Sigmoid colon (tissue), 7 donors: ENCODE data around the gene WFDC13. TPM values are rescaled to one million over a fixed set of nuclear protein-coding genes. Genes with fewer than 3 reads are reported as not detected.
"Not testable (repeated sequence)": the region's sequence is repeated elsewhere in the genome, so short reads cannot be mapped to it uniquely, and the experiment has no call there.

Source experiments
- DNase-seq: peaks from one replicate; pipeline ENCODE4 v3.0.0-alpha.2; 2019
- H3K27ac ChIP-seq, 4 donors: fragments of 200-600 bp; sonication (generic); one replicate each; pipeline ENCODE4 v1.5.1; 2016 to 2019; ENCODE audit warnings: mild to moderate bottlenecking in 1 of 4
- H3K27me3 ChIP-seq, 3 donors: fragments of 200-600 bp; sonication (generic); one replicate each; pipeline ENCODE4 v1.5.1; 2019; ENCODE audit warnings: mild to moderate bottlenecking in 1 of 3
- H3K36me3 ChIP-seq, 4 donors: fragments of 200-600 bp; sonication (generic); one replicate each; pipeline ENCODE4 v1.5.1; 2016 to 2019
- H3K4me1 ChIP-seq, 4 donors: fragments of 200-600 bp; sonication (generic); one replicate each; pipeline ENCODE4 v1.5.1; 2017 to 2019
- H3K4me3 ChIP-seq, 4 donors: fragments of 200-600 bp; sonication (generic); one replicate each; pipeline ENCODE4 v1.5.1; 2017 to 2019; ENCODE audit warnings: mild to moderate bottlenecking in 2 of 4, moderate library complexity in 1 of 4
- H3K9me3 ChIP-seq, 4 donors: fragments of 200-600 bp in 3 of 4; sonication (generic) in 3 of 4; one replicate each; pipeline versions ENCODE4 v1.5.1 to v1.6.1; 2013 to 2019
- EP300 ChIP-seq, 4 donors: sonication (generic); formaldehyde crosslinking; IDR thresholded peaks; one replicate each; pipeline ENCODE4 v1.6.1; 2017; ENCODE audit warnings: antibody characterized with exemption in 4 of 4
- POLR2A ChIP-seq, 2 donors: fragments of 450-650 bp; IDR thresholded peaks; one replicate each; pipeline ENCODE4 v1.6.1; 2016; ENCODE audit warnings: antibody characterized with exemption in 2 of 2, mild to moderate bottlenecking in 2 of 2, moderate library complexity in 2 of 2
- POLR2AphosphoS5 ChIP-seq, 4 donors: sonication (generic); formaldehyde crosslinking; IDR thresholded peaks; one replicate each; pipeline ENCODE4 v1.6.1; 2017; ENCODE audit warnings: antibody characterized with exemption in 4 of 4
- WGBS, 2 donors: extraction: QIAGEN DNeasy Blood & Tissue Kit; methylation state at CpG; one replicate each; pipeline ENCODE4 v1.1.7; 2013; 5-methylcytosine and 5-hydroxymethylcytosine counted together
- intact Hi-C: fragments of 100-400 bp; cut with DNase I; formaldehyde crosslinking; loops from one replicate; pipeline ENCODE4 v1.15.1; 2023
- polyA plus RNA-seq, 3 donors: library from polyadenylated mRNA; stranded (reverse); fragments of 200-250 nt; gene quantifications; one replicate each; pipeline ENCODE4 v1.2.3, GENCODE V29; 2013
- total RNA-seq, 4 donors: library from RNA; depleted of rRNA; stranded (reverse); fragments of >200 nt; gene quantifications; one replicate each; pipeline ENCODE4 v1.1.0, GENCODE V29; 2016
- TF ChIP-seq, protein P1 (sequence below), 4 experiments: fragments of 450-650 bp in 3 of 4; fragments of 200-600 bp in 1 of 4; IDR thresholded peaks; one replicate each; pipeline ENCODE4 v1.5.1; 2016 to 2019; ENCODE audit warnings: antibody characterized with exemption in 4 of 4, mild to moderate bottlenecking in 3 of 4, moderate library complexity in 2 of 4
- donor health status: healthy with polysubstance abuse.
- donor health status: Bipolar disorder and iron deficiency.
- donor health status: healthy.

WFDC13 gene, protein sequence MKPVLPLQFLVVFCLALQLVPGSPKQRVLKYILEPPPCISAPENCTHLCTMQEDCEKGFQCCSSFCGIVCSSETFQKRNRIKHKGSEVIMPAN
- not detected for total RNA-seq
- polyA plus RNA-seq = not detected

GRCh38 chr20:45701873-45702272, at the start of gene WFDC13:
TSS of gene WFDC13 (plus strand) at chr20:45702038. CDS start at chr20:45702124, 86 bp downstream.
- 39 to 70% methylated on average over 4 of the region's 4 CpGs for WGBS, 2 donors
- intact Hi-C loops = no loop called here
- no peak for DNase-seq
- no peak within 1 kb of the TSS for H3K27ac ChIP-seq
- TF ChIP-seq POLR2A (IDR thresholded peaks at IDR 0.05) (no peak), EP300 (IDR thresholded peaks at IDR 0.05) (no peak), POLR2AphosphoS5 (IDR thresholded peaks at IDR 0.05) (no peak)
- TF ChIP-seq, protein P1, sequence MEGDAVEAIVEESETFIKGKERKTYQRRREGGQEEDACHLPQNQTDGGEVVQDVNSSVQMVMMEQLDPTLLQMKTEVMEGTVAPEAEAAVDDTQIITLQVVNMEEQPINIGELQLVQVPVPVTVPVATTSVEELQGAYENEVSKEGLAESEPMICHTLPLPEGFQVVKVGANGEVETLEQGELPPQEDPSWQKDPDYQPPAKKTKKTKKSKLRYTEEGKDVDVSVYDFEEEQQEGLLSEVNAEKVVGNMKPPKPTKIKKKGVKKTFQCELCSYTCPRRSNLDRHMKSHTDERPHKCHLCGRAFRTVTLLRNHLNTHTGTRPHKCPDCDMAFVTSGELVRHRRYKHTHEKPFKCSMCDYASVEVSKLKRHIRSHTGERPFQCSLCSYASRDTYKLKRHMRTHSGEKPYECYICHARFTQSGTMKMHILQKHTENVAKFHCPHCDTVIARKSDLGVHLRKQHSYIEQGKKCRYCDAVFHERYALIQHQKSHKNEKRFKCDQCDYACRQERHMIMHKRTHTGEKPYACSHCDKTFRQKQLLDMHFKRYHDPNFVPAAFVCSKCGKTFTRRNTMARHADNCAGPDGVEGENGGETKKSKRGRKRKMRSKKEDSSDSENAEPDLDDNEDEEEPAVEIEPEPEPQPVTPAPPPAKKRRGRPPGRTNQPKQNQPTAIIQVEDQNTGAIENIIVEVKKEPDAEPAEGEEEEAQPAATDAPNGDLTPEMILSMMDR (IDR thresholded peaks at IDR 0.05) = no peak
- no peaks in the 10 kb centered on the region for H3K9me3 ChIP-seq
- H3K27me3 ChIP-seq = no peaks in the 10 kb centered on the region
- no peaks in the 10 kb centered on the region for H3K36me3 ChIP-seq
- no peaks in the 10 kb centered on the region for H3K4me1 ChIP-seq
- H3K4me3 ChIP-seq = no peak within 1 kb of the TSS

GRCh38 chr20:45657038-45657437, 44.8 kb upstream of the WFDC13 start:
- H3K27ac ChIP-seq, H3K4me3 ChIP-seq, H3K9me3 ChIP-seq, H3K36me3 ChIP-seq, H3K4me1 ChIP-seq, H3K27me3 ChIP-seq, intact Hi-C loops, DNase-seq: not testable (repeated sequence)
- WGBS, 2 donors = 63 to 88% methylated on average over 3 of the region's 3 CpGs

DNA sequence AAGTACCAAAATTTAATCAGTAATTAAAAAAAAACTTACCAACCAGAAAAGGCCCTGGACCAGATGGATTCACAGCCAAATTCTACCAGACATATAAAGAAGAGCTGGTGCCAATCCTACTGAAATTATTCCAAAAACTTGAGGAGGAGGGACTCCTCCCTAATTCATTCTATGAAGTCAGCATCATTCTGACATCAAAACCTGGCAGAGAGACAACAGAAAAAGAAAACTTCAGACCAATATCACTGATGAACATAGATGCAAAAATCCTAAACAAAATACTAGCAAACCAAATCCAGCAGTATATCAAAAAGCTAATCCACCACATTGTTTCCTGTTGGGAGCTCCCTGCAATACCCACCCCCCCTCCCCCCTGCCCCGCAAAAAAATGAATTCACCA, 31.7 kb upstream of the WFDC13 start, which contains the start of gene WFDC11:
Gene WFDC11, minus strand, starts transcription at position 101 of the 400 bp plus-strand sequence. CDS start 19,639 bp downstream, outside the sequence.
- H3K27ac ChIP-seq = no peak within 1 kb of the TSS

DNA sequence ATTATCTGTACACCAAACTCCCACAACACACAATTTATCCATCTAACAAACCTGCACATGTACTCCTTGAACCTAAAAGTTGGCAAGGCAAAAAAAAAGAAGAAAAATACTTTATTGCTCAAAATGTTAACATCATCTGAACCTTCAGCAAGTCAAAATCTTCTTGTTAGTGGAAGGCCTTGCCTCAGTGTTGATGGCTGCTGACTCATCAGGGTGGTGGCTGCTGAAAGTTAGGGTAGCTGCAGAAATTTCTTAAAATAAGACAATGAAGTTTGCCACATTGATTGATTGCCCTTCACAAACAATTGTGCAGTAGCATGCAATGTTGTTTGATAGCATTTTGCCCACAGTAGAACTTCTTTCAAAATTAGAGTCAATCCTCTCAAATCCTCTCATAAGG, 29.1 kb upstream of the WFDC13 start:
- H3K9me3 ChIP-seq = no peaks in the 10 kb centered on the region
- H3K4me1 ChIP-seq = no peaks in the 10 kb centered on the region
- DNase-seq = no peak
- TF ChIP-seq EP300 (IDR thresholded peaks at IDR 0.05) = no peak
- H3K4me3 ChIP-seq = no peak overlapping the region
- H3K27ac ChIP-seq = no peak overlapping the region
- no peaks in the 10 kb centered on the region for H3K27me3 ChIP-seq
- no peaks in the 10 kb centered on the region for H3K36me3 ChIP-seq
- intact Hi-C loops = no loop called here

More for the DNA sequence above, 31.7 kb upstream of the WFDC13 start, which contains the start of gene WFDC11:
- WGBS, 2 donors = 88 to 91% methylated on average over 1 of the region's 1 CpG
- intact Hi-C loops = no loop called here
- no peaks in the 10 kb centered on the region for H3K36me3 ChIP-seq
- no peaks in the 10 kb centered on the region for H3K9me3 ChIP-seq
- no peak for DNase-seq
- H3K4me1 ChIP-seq = no peaks in the 10 kb centered on the region
- TF ChIP-seq EP300 (IDR thresholded peaks at IDR 0.05) = no peak
- no peak for TF ChIP-seq POLR2AphosphoS5 (IDR thresholded peaks at IDR 0.05)
- TF ChIP-seq, protein P1 (IDR thresholded peaks at IDR 0.05) = no peak
- no peak for TF ChIP-seq POLR2A (IDR thresholded peaks at IDR 0.05)
- H3K4me3 ChIP-seq = no peak within 1 kb of the TSS
- H3K27me3 ChIP-seq = no peaks in the 10 kb centered on the region

DNA sequence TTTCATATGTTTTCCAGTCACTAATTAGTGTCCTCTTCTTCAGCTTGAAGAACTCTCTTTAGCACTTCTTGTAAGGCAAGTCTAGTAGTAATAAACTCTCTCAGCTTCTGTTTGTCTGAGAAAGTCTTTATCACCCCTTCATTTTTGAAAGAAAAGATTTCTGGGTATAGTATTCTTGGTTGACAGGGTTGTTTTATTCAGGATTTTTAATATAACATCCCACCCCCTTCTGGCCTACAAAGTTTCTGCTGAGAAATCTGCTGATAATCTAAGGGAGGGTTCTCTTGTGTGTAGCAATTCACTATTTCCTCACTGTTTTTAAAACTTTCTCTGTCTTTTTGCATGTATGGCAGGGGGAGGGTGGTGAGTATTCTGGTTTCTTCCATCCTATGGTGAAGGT, 22.2 kb upstream of the WFDC13 start:
- Histone ChIP-seq H3K4me1 (no peaks in the 10 kb centered on the region), H3K9me3 (peaks cover 4 to 23% (median 15%) of the 10 kb centered on the region in 4 donors), H3K36me3 (no peaks in the 10 kb centered on the region), H3K27me3 (no peaks in the 10 kb centered on the region), H3K4me3 (no peak overlapping the region), H3K27ac (no peak overlapping the region)
- TF ChIP-seq POLR2A (IDR thresholded peaks at IDR 0.05) (no peak), POLR2AphosphoS5 (IDR thresholded peaks at IDR 0.05) (no peak), EP300 (IDR thresholded peaks at IDR 0.05) (no peak)
- TF ChIP-seq, protein P1 (IDR thresholded peaks at IDR 0.05) = no peak
- DNase-seq = no peak
- intact Hi-C loops = no loop called here

DNA sequence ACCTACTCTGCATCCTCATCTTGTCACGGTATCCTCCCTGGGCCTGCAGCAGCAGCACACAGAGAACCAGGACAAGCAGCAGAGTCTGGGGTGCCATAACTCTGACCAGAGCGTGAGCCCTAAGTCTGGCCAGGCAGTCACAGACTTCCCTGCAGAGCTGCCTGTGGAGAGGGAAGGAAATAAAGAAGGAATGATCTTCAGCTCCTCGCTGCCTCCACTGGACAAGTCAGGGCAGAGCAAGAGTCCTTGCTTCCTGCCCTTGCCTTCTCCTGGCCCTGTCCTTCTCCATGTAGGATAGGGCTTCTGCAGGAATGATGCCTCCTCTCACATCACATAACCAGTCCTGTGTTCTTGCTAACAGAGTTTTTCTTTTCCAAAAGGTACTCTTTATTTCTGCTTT, 15.9 kb upstream of the WFDC13 start:
- intact Hi-C loops = no loop called here
- 59 to 61% methylated on average over 3 of the region's 3 CpGs for WGBS, 2 donors

GRCh38 chr20:45693346-45693745, 8.5 kb upstream of the WFDC13 start:
- H3K27ac ChIP-seq, H3K9me3 ChIP-seq, H3K4me1 ChIP-seq, DNase-seq, intact Hi-C loops, H3K27me3 ChIP-seq, H3K4me3 ChIP-seq, H3K36me3 ChIP-seq: not testable (repeated sequence)
- WGBS, 2 donors = 84 to 89% methylated on average over 12 of the region's 12 CpGs

More for the DNA sequence above, 15.9 kb upstream of the WFDC13 start:
- H3K36me3 ChIP-seq = no peaks in the 10 kb centered on the region
- no peaks in the 10 kb centered on the region for H3K27me3 ChIP-seq
- H3K27ac ChIP-seq = no peak overlapping the region
- peaks cover 0 to under 1% (median 0%) of the 10 kb centered on the region in 4 donors for H3K9me3 ChIP-seq
- H3K4me3 ChIP-seq = no peak overlapping the region
- TF ChIP-seq POLR2A (IDR thresholded peaks at IDR 0.05) (no peak), POLR2AphosphoS5 (IDR thresholded peaks at IDR 0.05) (no peak), EP300 (IDR thresholded peaks at IDR 0.05) (no peak)
- TF ChIP-seq, protein P1 (IDR thresholded peaks at IDR 0.05) = no peak
- no peak for DNase-seq
- no peaks in the 10 kb centered on the region for H3K4me1 ChIP-seq
